AG04449 (cell line): ENCODE data around the gene NCOA1.

Experiments used
- CTCF ChIA-PET: fragments of 350-600 bp; formaldehyde crosslinking; extraction: SDS; loops from one replicate; lab custom pipeline; 2021; ENCODE audit warnings: antibody characterized with exemption; lab: Yijun Ruan, JAX
- POLR2A ChIA-PET: fragments of 400-600, 350-600 bp; formaldehyde crosslinking; extraction: SDS; loops from one replicate; lab custom pipeline; 2020; ENCODE audit warnings: antibody characterized with exemption, inconsistent platforms; lab: Yijun Ruan, JAX
- DNase-seq: peaks from one replicate; pipeline ENCODE4 v3.0.0-alpha.2; 2010; ENCODE audit warnings: low read depth, low spot score
- H3K4me3 ChIP-seq: 2 replicates; pipeline ENCODE4 v1.5.1; 2011; ENCODE audit warnings: low read depth, mild to moderate bottlenecking, control low read depth, low read length
- CTCF ChIP-seq: IDR thresholded peaks from one replicate; pipeline ENCODE4 v1.5.1; 2011; ENCODE audit warnings: mild to moderate bottlenecking, moderate library complexity, low read length, control low read depth, inconsistent platforms; ENCODE audit not compliant: insufficient read depth; ENCODE audit errors: missing control alignments

NCOA1 gene

GRCh38 chr2:24511198-24511597 lies 20.1 kb downstream of the NCOA1 start:
- ChIA-PET CTCF (no interaction called here), POLR2A (no interaction called here)
- no peak for DNase-seq
- no peak overlapping the region for H3K4me3 ChIP-seq
- no peak for TF ChIP-seq CTCF

- ChIA-PET POLR2A (no interaction called here), CTCF (interaction anchor here (1.1 to 1.7 kb wide), 2 partner anchors 10 to 101 kb away, joined by 3 to 4 read pairs; no protein-coding TSS in a partner anchor)
- H3K4me3 ChIP-seq: no peak overlapping the region
Observed at GRCh38 chr2:24511894-24512293, 20.8 kb downstream of the NCOA1 start.

GRCh38 chr2:24512404-24512803 lies 21.4 kb downstream of the NCOA1 start:
- POLR2A ChIA-PET: no interaction called here
- H3K4me3 ChIP-seq: no peak overlapping the region
- TF ChIP-seq CTCF: no peak
- no peak for DNase-seq
- CTCF ChIA-PET: interaction anchor here (1.1 to 1.7 kb wide), 2 partner anchors 9 to 102 kb away, joined by 3 to 4 read pairs; no protein-coding TSS in a partner anchor

More at GRCh38 chr2:24511894-24512293, 20.8 kb downstream of the NCOA1 start:
- DNase-seq: no peak
- TF ChIP-seq CTCF: no peak

GRCh38 chr2:24512831-24513230 lies 21.8 kb downstream of the NCOA1 start:
- POLR2A ChIA-PET: no interaction called here
- no peak overlapping the region for H3K4me3 ChIP-seq
- TF ChIP-seq CTCF: no peak
- CTCF ChIA-PET: interaction anchor here (1.7 kb wide), 1 partner anchor 102 kb away, joined by 4 read pairs; no protein-coding TSS in a partner anchor
- DNase-seq: no peak

GRCh38 chr2:24513281-24514071 lies 22.4 kb downstream of the NCOA1 start:
- no peak for TF ChIP-seq CTCF
- DNase-seq: no peak
- H3K4me3 ChIP-seq: no peak overlapping the region
- ChIA-PET CTCF (interaction anchor here (0.9 to 1.7 kb wide), 2 partner anchors 103 to 314 kb away, joined by 4 read pairs; no protein-coding TSS in a partner anchor), POLR2A (no interaction called here)

- POLR2A ChIA-PET: no interaction called here
- no peak for TF ChIP-seq CTCF
Observed at GRCh38 chr2:24514820-24515219, 23.8 kb downstream of the NCOA1 start.

More at GRCh38 chr2:24514820-24515219, 23.8 kb downstream of the NCOA1 start:
- CTCF ChIA-PET: no interaction called here
- no peak overlapping the region for H3K4me3 ChIP-seq
- DNase-seq: no peak
